NCI-H774 (cell line): ENCODE results near the gene CHRM2.
"Not testable (repeated sequence)": the region's sequence is repeated elsewhere in the genome, so short reads cannot be mapped to it uniquely, and the experiment has no call there.

Source experiments
- DNase-seq: peaks from one replicate; lab custom pipeline; 2025; lab: John Stamatoyannopoulos, UW

The CHRM2 gene

DNA sequence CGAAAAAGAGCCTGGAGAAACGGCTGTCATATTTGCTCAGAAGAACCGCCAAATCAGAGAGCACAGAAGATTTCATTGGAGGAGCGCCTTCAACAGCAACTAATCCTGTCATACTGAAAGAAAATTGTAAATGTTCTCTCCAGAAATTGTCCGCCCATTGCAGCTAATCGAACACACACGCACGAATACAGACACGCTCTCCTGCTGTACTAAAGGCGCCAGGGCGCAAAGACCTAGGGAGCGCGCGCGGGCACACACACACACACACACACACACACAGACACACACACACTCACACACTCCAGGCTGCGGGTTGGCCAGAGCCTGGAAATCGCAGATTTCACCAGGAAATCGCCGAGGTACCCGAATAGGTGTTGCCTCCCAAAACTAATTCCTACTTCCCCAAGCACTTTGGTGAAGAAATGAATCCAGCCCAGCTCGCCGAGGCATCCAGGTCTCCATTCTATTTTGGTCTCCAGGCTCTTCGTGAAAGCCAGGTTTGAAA is at the start of gene CHRM2:
Gene CHRM2 (plus strand): TSS at position 157 of the 505 bp plus-strand sequence. CDS start 146,214 bp downstream, outside the sequence.
- peak; percentile 11 for DNase-seq

DNA sequence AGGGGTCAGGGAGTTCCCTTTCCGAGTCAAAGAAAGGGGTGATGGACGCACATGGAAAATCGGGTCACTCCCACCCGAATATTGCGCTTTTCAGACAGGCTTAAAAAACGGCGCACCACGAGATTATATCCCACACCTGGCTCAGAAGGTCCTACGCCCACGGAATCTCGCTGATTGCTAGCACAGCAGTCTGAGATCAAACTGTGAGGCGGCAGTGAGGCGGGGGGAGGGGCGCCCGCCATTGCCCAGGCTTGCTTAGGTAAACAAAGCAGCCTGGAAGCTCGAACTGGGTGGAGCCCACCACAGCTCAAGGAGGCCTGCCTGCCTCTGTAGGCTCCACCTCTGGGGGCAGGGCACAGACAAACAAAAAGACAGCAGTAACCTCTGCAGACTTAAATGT is 37.1 kb upstream of the CHRM2 start:
- DNase-seq, result not testable (repeated sequence)

- no peak for DNase-seq
These were observed 22.5 kb upstream of the CHRM2 start for GRCh38 chr7:136845899-136846465.

DNA sequence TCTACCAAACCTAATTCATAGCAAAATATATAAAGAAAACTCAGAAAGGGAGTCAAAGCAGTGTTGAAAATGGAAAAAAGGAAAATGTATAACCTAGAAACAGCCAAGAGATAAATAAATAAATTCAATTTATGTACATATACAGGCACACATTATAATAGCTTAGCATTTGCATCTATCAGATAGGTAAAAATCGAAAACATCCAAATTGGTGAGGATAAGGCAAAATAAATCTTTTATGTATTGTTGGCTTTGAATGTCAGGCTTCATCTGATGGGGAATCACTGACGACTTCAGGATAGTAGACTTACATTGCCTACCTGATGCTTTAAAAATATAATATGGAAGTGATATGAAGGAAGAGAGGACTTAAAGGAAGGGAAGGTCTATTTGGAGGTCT is 20.6 kb upstream of the CHRM2 start:
- no peak for DNase-seq

- DNase-seq, result no peak
These were observed 14.8 kb upstream of the CHRM2 start for GRCh38 chr7:136853654-136854053.

- DNase-seq, result no peak
These were observed 10.9 kb upstream of the CHRM2 start for GRCh38 chr7:136857573-136857972.

GRCh38 chr7:136859803-136860202 is 8.6 kb upstream of the CHRM2 start:
- no peak for DNase-seq

- no peak for DNase-seq
These were observed 3.2 kb upstream of the CHRM2 start for GRCh38 chr7:136865236-136865635.

DNA sequence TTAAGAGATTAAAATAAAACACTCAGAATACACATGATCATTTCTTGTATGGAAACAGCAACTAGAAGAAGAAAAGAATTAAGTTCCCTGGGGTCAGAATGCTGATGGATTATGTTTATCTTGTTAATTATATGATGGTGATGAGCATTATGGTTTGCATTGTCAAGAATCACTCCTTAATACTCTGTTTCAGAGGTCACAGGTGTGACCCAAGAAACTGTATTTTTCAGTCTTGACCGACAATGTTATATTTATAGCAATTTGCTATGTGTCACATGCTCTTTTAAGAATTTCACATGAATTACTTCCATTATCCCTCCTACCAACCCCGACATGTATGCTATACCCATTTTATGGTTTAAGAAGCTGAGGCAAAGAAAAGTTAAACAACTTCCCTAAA is 2.7 kb upstream of the CHRM2 start:
- DNase-seq, result no peak

DNA sequence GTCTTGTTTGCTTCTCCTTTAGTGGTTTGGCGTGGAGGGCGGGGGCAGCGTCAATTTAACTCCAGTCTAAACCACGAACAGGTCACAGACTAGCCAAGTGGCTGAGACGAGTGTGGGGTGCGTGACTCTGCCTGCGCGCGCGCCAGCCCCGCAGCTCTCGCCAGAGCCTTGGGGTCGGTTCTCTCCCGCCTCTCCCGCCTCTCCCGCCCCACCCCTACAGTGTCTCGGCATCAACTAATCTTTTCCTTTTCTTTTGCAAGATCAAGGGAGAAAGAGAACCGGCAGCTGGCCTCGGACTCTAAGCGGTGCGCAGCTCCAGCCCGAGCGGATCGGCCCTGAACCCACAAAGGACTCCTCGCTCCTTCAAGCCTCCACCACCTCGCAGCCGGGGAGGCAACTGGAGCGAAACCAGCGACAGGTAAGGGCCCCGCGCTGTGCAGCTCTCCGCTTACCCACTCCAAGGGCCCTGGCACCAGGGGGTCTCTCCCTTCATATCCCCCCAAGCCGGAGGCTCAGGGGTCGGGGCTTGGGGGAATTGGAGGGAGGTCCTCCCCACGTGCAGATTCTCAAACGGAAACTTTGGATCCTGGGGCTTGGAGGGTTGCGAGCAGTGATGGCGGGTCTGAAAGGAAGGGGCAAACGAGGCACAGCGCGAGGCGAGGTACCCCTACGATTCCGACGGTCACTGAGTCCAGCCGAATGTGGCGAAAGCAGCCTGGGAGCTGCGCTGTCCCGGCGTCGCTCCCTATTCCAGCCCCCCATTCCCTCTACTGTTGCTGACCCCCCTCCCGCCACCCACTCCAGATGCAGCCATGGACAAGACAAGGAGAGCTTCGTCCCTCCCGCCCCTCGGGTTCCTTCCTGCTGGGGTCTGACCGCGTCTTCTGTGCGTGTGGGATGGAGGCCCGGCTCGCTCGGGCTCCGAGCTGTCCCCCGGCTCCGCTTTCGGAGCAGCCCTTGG is 829 bp downstream of the CHRM2 start:
- DNase-seq, result no peak

DNA sequence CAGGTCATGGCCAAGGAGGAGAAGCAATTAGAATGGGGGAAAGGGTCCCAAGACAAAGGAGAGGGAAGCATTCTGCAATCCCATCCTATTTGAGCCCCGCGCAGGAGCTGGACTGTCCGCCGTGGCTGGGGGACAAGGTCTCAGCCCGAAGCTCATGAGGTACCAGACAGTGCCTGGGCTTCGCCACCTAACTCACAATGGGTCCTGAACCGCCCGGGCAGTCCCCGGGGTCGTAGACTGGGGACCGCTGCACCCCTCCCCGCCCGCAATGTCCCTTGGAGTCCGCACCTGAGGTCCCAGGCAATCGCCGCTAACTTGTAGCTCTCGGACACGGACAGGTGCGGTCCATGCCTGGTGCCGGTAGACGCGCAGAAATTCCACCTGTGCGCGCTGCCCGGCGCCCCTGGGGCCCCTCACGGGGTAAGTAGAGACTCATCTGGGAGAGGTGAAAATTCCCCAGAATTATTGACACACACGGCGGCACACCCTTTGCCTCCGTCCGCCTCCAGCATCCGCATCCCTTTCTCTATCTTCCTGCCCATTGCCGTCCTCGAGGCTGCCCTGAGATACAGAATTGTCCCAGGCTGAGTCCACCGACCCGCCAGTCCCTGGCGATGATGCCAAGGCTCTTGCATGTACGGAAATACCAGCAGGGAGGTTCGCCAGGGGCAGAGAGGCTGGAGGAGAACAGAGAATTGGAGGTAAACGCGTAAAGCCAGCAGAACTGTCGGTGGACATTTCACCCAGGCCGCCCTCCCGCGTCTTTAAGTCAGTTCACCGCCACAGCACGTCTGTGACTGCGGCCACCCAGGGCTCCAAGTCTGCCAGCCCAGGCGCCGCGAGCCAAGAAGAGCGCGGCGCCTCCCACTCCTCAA is 1.8 kb downstream of the CHRM2 start:
- DNase-seq, result no peak

DNA sequence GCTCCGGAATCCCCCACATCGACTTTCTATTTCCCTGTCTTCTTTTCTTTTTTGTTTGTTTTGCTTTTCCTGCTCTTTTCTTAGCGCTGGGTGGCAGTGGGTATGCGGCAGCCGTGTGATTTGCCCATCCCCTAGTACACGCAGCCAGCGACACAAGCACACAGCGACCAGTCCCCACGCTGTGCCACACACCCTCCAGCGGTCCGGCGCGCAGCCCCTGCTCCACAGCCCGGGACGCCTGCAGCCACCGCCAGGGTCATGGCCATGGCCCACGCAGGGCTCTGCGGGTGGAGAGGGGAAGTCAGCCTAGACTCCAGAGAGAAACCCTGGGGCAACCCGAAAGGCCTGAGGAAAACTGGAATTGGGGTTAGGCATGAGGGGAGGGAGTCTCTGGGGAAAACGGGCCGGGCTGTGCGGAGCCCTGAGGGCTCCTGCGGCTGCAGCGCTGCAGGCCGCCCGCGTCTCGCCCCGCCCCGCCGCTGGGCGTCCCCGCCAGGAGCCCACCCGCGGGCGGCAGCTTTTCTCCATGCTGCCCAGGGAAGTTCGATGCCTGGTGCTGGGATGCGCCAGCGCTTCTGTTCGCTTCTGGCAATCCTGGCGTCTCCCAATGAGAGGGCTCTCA is 2.5 kb downstream of the CHRM2 start:
- DNase-seq, result no peak

DNA sequence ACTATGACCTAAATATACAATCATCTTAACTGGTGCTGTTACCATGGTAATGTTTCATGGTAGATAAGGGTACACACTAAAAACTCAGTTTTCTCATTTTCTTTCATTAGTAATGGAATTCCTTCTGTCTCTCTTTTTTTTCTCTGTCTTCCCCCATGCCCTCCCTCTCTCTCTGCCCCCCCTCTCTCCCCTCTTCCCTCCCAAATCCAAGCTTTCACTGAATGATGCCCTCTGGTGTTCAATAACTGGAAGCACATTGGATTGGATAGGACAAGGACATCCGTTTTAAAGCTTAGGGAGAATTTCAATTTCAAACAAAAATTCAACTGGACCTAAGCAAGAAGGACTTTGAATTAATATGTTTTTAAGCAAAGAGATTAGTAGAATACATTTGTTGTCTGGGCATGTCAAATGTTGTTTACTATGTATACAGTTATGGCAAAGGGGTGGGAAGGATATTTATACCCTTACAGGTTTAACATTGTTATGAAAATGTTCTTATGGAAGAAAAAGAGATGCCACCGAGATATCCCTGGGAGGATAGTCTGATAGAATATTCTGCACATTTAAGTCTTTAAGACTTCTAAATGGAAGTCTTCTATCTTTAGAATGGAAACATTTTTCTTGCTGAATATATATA is 6.1 kb downstream of the CHRM2 start:
- peak; percentile 22 for DNase-seq

- no peak for DNase-seq
These were observed 9.1 kb downstream of the CHRM2 start for GRCh38 chr7:136877509-136877908.

GRCh38 chr7:136877990-136878389 is 9.5 kb downstream of the CHRM2 start:
- no peak for DNase-seq

GRCh38 chr7:136878878-136879277 is 10.4 kb downstream of the CHRM2 start:
- no peak for DNase-seq

GRCh38 chr7:136883046-136883445 is 14.6 kb downstream of the CHRM2 start:
- DNase-seq, result no peak

DNA sequence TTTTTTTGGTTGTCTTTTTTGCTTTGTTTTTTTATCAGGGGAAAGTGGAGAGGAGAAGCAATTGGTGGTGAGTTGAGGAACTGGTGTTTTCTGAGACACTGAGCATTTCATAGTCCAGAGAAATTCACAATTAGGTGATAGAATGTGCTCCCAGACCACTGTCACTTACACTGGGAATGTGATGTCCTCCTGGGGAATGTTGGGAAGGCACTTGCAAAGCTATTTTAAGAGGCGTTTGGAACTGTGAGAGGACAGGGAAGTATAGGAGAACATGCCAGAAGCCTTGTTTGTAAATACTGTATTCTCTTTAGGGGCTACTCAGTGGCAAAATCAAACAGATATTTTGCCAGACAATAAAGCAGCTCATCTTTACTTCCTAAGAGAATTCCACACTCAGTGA is 16.0 kb downstream of the CHRM2 start:
- no peak for DNase-seq

DNA sequence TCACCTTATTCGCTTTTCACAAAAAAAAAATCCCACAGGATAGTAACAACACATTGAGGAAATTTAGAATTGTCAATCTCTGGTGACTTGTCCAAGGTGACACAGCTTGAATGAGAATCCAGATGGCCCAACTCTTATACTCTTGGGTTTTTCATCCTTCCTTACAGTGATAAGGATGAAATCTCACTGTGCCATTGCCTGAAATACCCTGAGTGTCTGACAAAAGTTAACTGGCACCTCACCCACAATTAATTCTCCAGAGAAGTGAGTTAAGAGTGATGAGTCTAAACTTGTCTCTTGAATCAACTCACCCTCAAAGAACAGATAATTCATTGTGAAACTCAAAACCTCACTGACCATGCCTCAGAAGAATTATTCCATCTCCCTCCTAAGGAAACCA is 18.9 kb downstream of the CHRM2 start:
- DNase-seq, result no peak

DNA sequence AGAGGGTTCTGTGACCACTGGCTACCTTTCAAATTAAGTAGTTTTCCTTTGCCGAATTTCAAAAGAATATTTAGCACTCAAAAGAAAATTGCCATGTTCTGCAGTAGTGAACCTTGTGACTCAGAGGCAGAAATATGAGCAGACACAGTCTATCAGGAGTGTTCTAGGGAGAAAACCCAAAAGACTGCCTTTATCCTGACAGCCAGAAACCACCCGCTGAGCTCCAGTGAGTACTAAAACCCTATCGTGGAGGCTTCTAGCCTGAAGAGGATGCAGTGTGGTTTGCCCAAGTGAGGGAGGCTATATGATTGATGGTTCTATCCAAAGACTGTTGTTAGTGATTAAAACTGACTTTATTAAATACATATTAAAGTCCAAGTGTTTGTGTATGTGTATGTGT is 21.9 kb downstream of the CHRM2 start:
- no peak for DNase-seq

- DNase-seq, result no peak
These were observed 23.4 kb downstream of the CHRM2 start for GRCh38 chr7:136891850-136892249.
